ENCODE results near the gene NEB.
"Not testable (repeated sequence)": the region's sequence is repeated elsewhere in the genome, so short reads cannot be mapped to it uniquely, and the experiment has no call there.

Gene NEB

GRCh38 chr2:151716721-151717120 is 17.6 kb downstream of the NEB start:
- in situ Hi-C loops (cut with MboI; ENCODE audit: low pct_unique_long_range_greater_than_20kb, low sequenced_read_pairs, unreplicated experiment): no loop called here
- TF ChIP-seq CTCF (IDR thresholded peaks at IDR 0.05; ENCODE audit: extremely low read depth, insufficient read depth, missing control alignments): no peak
- DNase-seq (ENCODE audit: low spot score): no peak

- no peak for TF ChIP-seq CTCF (IDR thresholded peaks at IDR 0.05; ENCODE audit: extremely low read depth, insufficient read depth, missing control alignments)
- in situ Hi-C loops (cut with MboI; ENCODE audit: low pct_unique_long_range_greater_than_20kb, low sequenced_read_pairs, unreplicated experiment): no loop called here
- peak; percentile 28 for DNase-seq (ENCODE audit: low spot score)
Observed at GRCh38 chr2:151713291-151713903, 20.9 kb downstream of the NEB start.

GRCh38 chr2:151711025-151711424 is 23.3 kb downstream of the NEB start:
- in situ Hi-C loops (cut with MboI; ENCODE audit: low pct_unique_long_range_greater_than_20kb, low sequenced_read_pairs, unreplicated experiment): no loop called here
- DNase-seq (ENCODE audit: low spot score): no peak
- no peak for TF ChIP-seq CTCF (IDR thresholded peaks at IDR 0.05; ENCODE audit: extremely low read depth, insufficient read depth, missing control alignments)

GRCh38 chr2:151708788-151709187 is 25.5 kb downstream of the NEB start:
- DNase-seq (ENCODE audit: low spot score): no peak
- TF ChIP-seq CTCF (IDR thresholded peaks at IDR 0.05; ENCODE audit: extremely low read depth, insufficient read depth, missing control alignments): no peak
- in situ Hi-C loops (cut with MboI; ENCODE audit: low pct_unique_long_range_greater_than_20kb, low sequenced_read_pairs, unreplicated experiment): no loop called here

GRCh38 chr2:151707857-151708256 is 26.4 kb downstream of the NEB start:
- in situ Hi-C loops (cut with MboI; ENCODE audit: low pct_unique_long_range_greater_than_20kb, low sequenced_read_pairs, unreplicated experiment): no loop called here
- DNase-seq (ENCODE audit: low spot score): no peak
- no peak for TF ChIP-seq CTCF (IDR thresholded peaks at IDR 0.05; ENCODE audit: extremely low read depth, insufficient read depth, missing control alignments)

GRCh38 chr2:151704480-151704961 is 29.8 kb downstream of the NEB start:
- DNase-seq (ENCODE audit: low spot score); in situ Hi-C loops (cut with MboI; ENCODE audit: low pct_unique_long_range_greater_than_20kb, low sequenced_read_pairs, unreplicated experiment): not testable (repeated sequence)

GRCh38 chr2:151698134-151698533 is 36.1 kb downstream of the NEB start:
- in situ Hi-C loops (cut with MboI; ENCODE audit: low pct_unique_long_range_greater_than_20kb, low sequenced_read_pairs, unreplicated experiment); DNase-seq (ENCODE audit: low spot score): not testable (repeated sequence)

GRCh38 chr2:151695778-151696177 is 38.5 kb downstream of the NEB start:
- in situ Hi-C loops (cut with MboI; ENCODE audit: low pct_unique_long_range_greater_than_20kb, low sequenced_read_pairs, unreplicated experiment): no loop called here
- DNase-seq (ENCODE audit: low spot score): no peak
- no peak for TF ChIP-seq CTCF (IDR thresholded peaks at IDR 0.05; ENCODE audit: extremely low read depth, insufficient read depth, missing control alignments)

Data from GM13977 (cell line).